K562 (cell line): ENCODE measurements around the gene LDHAL6A. TPM values are rescaled to one million over a fixed set of nuclear protein-coding genes. Genes with fewer than 3 reads are reported as not detected.

Experiments
- ATAC-seq: fragments of 200-7000 bp; cut with Tn5 transposase; 3 replicates; pipeline ENCODE4 v1.9.1; 2020; ENCODE audit warnings: moderate library complexity
- BruUV-seq: library from RNA; stranded (reverse); fragments of 400-500 nt; replicated peaks from 2 replicates; lab custom pipeline; 2021; lab: Mats Ljungman, UMichigan
- CTCF ChIA-PET: fragments of 300-600 bp; formaldehyde crosslinking; extraction: SDS; loops from one replicate; lab custom pipeline; 2021; ENCODE audit warnings: low intra/inter-chr PET ratio; lab: Yijun Ruan, JAX
- POLR2A ChIA-PET: fragments of 300-600, 350-650 bp; sonication (Branson Sonifier 250); formaldehyde crosslinking; extraction: SDS; loops from one replicate; lab custom pipeline; 2021; ENCODE audit warnings: antibody characterized with exemption, inconsistent platforms; lab: Yijun Ruan, JAX
- DNase-seq, 4 experiments: peaks; one replicate each; pipeline versions ENCODE4 v3.0.0 to v3.0.0-alpha.2; 2011 to 2018; ENCODE audit warnings: low spot score in 3 of 4, mixed read lengths in 3 of 4; ENCODE audit errors: extremely low read depth in 1 of 4
- FAIRE-seq: peaks from 2 replicates; lab custom pipeline; 2011; peaks lifted over from hg19 to GRCh38; lab: Jason Lieb, UNC
- H2AFZ ChIP-seq: 2 replicates; pipeline ENCODE4 v1.6.0; 2011; ENCODE audit warnings: low read depth, low read length, control low read depth, inconsistent platforms
- H3K27ac ChIP-seq: fragments of 200-600 bp; 3 replicates; pipeline ENCODE4 v1.8.0; 2011; ENCODE audit warnings: low read depth, mild to moderate bottlenecking, control low read depth, inconsistent platforms, low read length, moderate library complexity, mixed read lengths; ENCODE audit errors: extremely low read depth
- H3K27me3 ChIP-seq, 2 experiments: fragments of 300-600 bp in 1 of 2; 2 replicates in 1 of 2; 3 replicates in 1 of 2; pipeline versions ENCODE4 v1.6.0 to v1.8.0; 2011; ENCODE audit warnings: inconsistent platforms in 2 of 2, low read length in 2 of 2, mild to moderate bottlenecking in 1 of 2, mixed read lengths in 1 of 2, moderate library complexity in 1 of 2; ENCODE audit not compliant: control insufficient read depth in 2 of 2, insufficient read depth in 2 of 2
- H3K36me3 ChIP-seq: fragments of 300-600 bp; 3 replicates; pipeline ENCODE4 v1.8.0; 2011; ENCODE audit warnings: mild to moderate bottlenecking, low read length, inconsistent platforms; ENCODE audit not compliant: control insufficient read depth, insufficient read depth
- H3K4me1 ChIP-seq, 2 experiments: fragments of 200-600 bp in 1 of 2; replicated peaks in 1 of 2; 2 replicates in 1 of 2; 3 replicates in 1 of 2; pipeline versions ENCODE4 v1.5.1 to v1.8.0; 2011; ENCODE audit warnings: inconsistent platforms in 2 of 2, low read length in 2 of 2, mild to moderate bottlenecking in 1 of 2, mixed read lengths in 1 of 2, moderate library complexity in 1 of 2; ENCODE audit not compliant: control insufficient read depth in 2 of 2, insufficient read depth in 2 of 2
- H3K4me2 ChIP-seq: 2 replicates; pipeline ENCODE4 v1.6.1; 2011; ENCODE audit warnings: low read length, control low read depth, inconsistent platforms, mixed read lengths; ENCODE audit not compliant: insufficient read depth
- H3K4me3 ChIP-seq: fragments of 200-600 bp; sonication (generic), shearing (Covaris generic); 2 replicates; pipeline ENCODE4 v1.5.1; 2016; ENCODE audit warnings: control low read depth, inconsistent platforms
- H3K79me2 ChIP-seq: fragments of 200-600 bp; 3 replicates; pipeline ENCODE4 v1.8.0; 2011; ENCODE audit warnings: low read length, inconsistent platforms; ENCODE audit not compliant: control insufficient read depth, insufficient read depth
- H3K9ac ChIP-seq, 2 experiments: 2 replicates each; pipeline versions ENCODE4 v1.6.0 to v1.6.1; 2011; ENCODE audit warnings: low read depth in 2 of 2, low read length in 2 of 2, control low read depth in 1 of 2, inconsistent platforms in 1 of 2, mild to moderate bottlenecking in 1 of 2, mixed read lengths in 1 of 2; ENCODE audit not compliant: insufficient read depth in 1 of 2
- H3K9me1 ChIP-seq: one replicate; pipeline ENCODE4 v1.6.0; 2011; ENCODE audit warnings: inconsistent platforms, mild to moderate bottlenecking, low read length, moderate library complexity; ENCODE audit not compliant: control insufficient read depth, insufficient read depth
- H3K9me3 ChIP-seq: replicated peaks from 2 replicates; pipeline ENCODE4 v1.5.1; 2011; ENCODE audit warnings: low read depth, low read length, inconsistent platforms; ENCODE audit not compliant: control insufficient read depth, insufficient read depth
- H4K20me1 ChIP-seq: replicated peaks from 2 replicates; pipeline ENCODE4 v1.6.1; 2011; ENCODE audit warnings: low read length, inconsistent platforms, mixed read lengths; ENCODE audit not compliant: control insufficient read depth, insufficient read depth
- ARID1B ChIP-seq: fragments of 450-650 bp; IDR thresholded peaks from 2 replicates; pipeline ENCODE4 v1.6.1; 2016; ENCODE audit warnings: antibody characterized with exemption, mild to moderate bottlenecking, inconsistent platforms
- NFIC ChIP-seq: fragments of 450-650 bp; IDR thresholded peaks from 2 replicates; pipeline ENCODE4 v1.6.1; 2017; ENCODE audit warnings: mild to moderate bottlenecking, inconsistent platforms
- NFIX ChIP-seq: fragments of 250-450 bp; sonication (Bioruptor Pico); IDR thresholded peaks from 2 replicates; pipeline ENCODE4 v1.4.0; 2020; ENCODE audit warnings: low read depth, mild to moderate bottlenecking, moderate library complexity
- ZNF274 ChIP-seq: IDR thresholded peaks from 2 replicates; pipeline ENCODE4 v1.6.1; 2011; ENCODE audit warnings: low read depth, mild to moderate bottlenecking, low read length, moderate library complexity, borderline replicate concordance
- ZSCAN32 ChIP-seq: fragments of 450-650 bp; formaldehyde crosslinking; IDR thresholded peaks from 2 replicates; pipeline ENCODE4 v1.4.0; 2020; ENCODE audit warnings: mild to moderate bottlenecking, moderate library complexity
- WGBS: fragments of 100-300 bp; shearing (Covaris generic); methylation state at CpG from one replicate; pipeline ENCODE4 v1.1.6; 2016; ENCODE audit warnings: low coverage, mixed read lengths; ENCODE audit not compliant: insufficient coverage; ENCODE audit errors: missing lambda C conversion rate; 5-methylcytosine and 5-hydroxymethylcytosine counted together
- in situ Hi-C: fragments of 300-500 bp; cut with MboI; formaldehyde crosslinking; loops from 4 replicates; pipeline ENCODE4 v1.15.0; 2018; ENCODE audit warnings: inconsistent platforms, mixed read lengths
- intact Hi-C: fragments of 100-400 bp; cut with micrococcal nuclease; formaldehyde crosslinking; loops from 2 replicates; pipeline ENCODE4 v1.14.2; 2022
- polyA plus RNA-seq, 8 experiments: library from polyadenylated mRNA; depleted of rRNA in 4 of 8; stranded (reverse) in 5 of 8; unstranded in 3 of 8; fragments of >200 nt; fragmentation: Nextera tagmentation in 2 of 8; fragmentation: Illumina TruSeq in 1 of 8; extraction: Ambion mirVana in 2 of 8; extraction: Trizol in 1 of 8; gene quantifications; 2 replicates each; pipeline versions ENCODE4 v1.2.1 to v1.2.3, GENCODE V29; 2011 to 2014; ENCODE audit warnings: inconsistent platforms in 1 of 8, missing spikeins in 1 of 8
- total RNA-seq, 7 experiments: library from RNA; depleted of rRNA in 6 of 7; stranded (reverse); fragments of >200 nt in 6 of 7; fragmentation: Illumina TruSeq in 2 of 7; extraction: Trizol in 2 of 7; gene quantifications; 2 replicates each; pipeline versions ENCODE4 v1.2.1 to v1.2.3, GENCODE V29; 2011 to 2021; ENCODE audit warnings: low replicate concordance in 1 of 7

The LDHAL6A gene
- total and polyA plus RNA-seq, 9 of the 15 experiments (the other 6 are each of a cell fraction or from before 2014, with no cell fraction given), result 0.04 TPM; not detected in 8

DNA sequence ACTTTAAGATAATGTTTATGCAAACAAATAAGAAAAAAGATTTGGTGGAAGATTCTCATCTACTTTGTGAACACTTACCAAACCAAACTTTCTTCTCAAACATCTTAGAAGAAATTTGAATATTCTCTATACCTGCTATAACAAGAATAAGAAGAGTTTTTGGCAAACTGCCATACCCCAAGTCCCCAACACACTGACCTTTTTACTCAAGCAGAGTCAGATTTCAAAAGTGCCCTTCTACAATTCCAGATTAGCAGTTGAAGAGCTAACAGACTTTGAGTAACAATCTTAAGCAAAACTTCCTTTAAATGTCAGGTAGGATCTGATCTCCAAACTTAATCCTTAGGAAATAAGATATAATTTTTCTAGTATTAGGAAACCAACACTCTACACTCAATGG is 37.2 kb downstream of the LDHAL6A start:
- intact Hi-C loops, result no loop called here
- H3K27ac ChIP-seq, result no peak overlapping the region
- H2AFZ ChIP-seq, result no peak overlapping the region
- H3K4me2 ChIP-seq, result no peak overlapping the region
- H3K9me1 ChIP-seq, result no peaks in the 10 kb centered on the region
- ChIA-PET POLR2A (no interaction called here), CTCF (no interaction called here)
- H3K36me3 ChIP-seq, result peaks cover 24% of the 10 kb centered on the region; the same call in 2 of the 3 replicates
- BruUV-seq, result no TSS peak
- in situ Hi-C loops, result no loop called here
- no peaks in the 10 kb centered on the region for H3K79me2 ChIP-seq
- DNase-seq (peak in 1 of 4 experiments; percentile 23), ATAC-seq (no peak), FAIRE-seq (no peak)
- no peaks in the 10 kb centered on the region for H3K9me3 ChIP-seq
- no peak overlapping the region for H3K9ac ChIP-seq
- no peaks in the 10 kb centered on the region for H3K27me3 ChIP-seq
- H3K4me3 ChIP-seq, result no peak overlapping the region
- H4K20me1 ChIP-seq, result peaks cover 10% of the 10 kb centered on the region; the same call in 1 of the 2 replicates
- peaks cover 4 to 11% of the 10 kb centered on the region in 2 experiments; a peak in 3 of 5 replicates for H3K4me1 ChIP-seq
- no peak for TF ChIP-seq ZSCAN32
- 0 out of 2 replicates have a peak, but pooled peaks have one; percentile 19 for TF ChIP-seq NFIX (CRISPR knock-in tag)
- peak; percentile 89 for TF ChIP-seq NFIC

- FAIRE-seq (no peak), DNase-seq (no peak), ATAC-seq (no peak)
- ChIA-PET CTCF (no interaction called here), POLR2A (no interaction called here)
- H3K4me1 ChIP-seq, result peaks cover 4 to 11% of the 10 kb centered on the region in 2 experiments; a peak in 3 of 5 replicates
- H3K9me1 ChIP-seq, result no peaks in the 10 kb centered on the region
- no peaks in the 10 kb centered on the region for H3K79me2 ChIP-seq
- WGBS, result 56% methylated on average over 4 of the region's 4 CpGs
- intact Hi-C loops, result no loop called here
- H3K27me3 ChIP-seq, result no peaks in the 10 kb centered on the region
- no TSS peak for BruUV-seq
- in situ Hi-C loops, result no loop called here
- H3K27ac ChIP-seq, result no peak overlapping the region
- no peak overlapping the region for H3K4me3 ChIP-seq
- no peak overlapping the region for H3K4me2 ChIP-seq
- TF ChIP-seq ARID1B (no peak), ZNF274 (no peak)
- no peak overlapping the region for H2AFZ ChIP-seq
- no peak overlapping the region for H3K9ac ChIP-seq
- peaks cover 10% of the 10 kb centered on the region; the same call in 1 of the 2 replicates for H4K20me1 ChIP-seq
- peaks cover 28% of the 10 kb centered on the region; the same call in 2 of the 3 replicates for H3K36me3 ChIP-seq
- no peaks in the 10 kb centered on the region for H3K9me3 ChIP-seq
Observed at GRCh38 chr11:18493310-18493709, 37.7 kb downstream of the LDHAL6A start.
